ENCODE measurements around the gene TNFSF12.

DNA sequence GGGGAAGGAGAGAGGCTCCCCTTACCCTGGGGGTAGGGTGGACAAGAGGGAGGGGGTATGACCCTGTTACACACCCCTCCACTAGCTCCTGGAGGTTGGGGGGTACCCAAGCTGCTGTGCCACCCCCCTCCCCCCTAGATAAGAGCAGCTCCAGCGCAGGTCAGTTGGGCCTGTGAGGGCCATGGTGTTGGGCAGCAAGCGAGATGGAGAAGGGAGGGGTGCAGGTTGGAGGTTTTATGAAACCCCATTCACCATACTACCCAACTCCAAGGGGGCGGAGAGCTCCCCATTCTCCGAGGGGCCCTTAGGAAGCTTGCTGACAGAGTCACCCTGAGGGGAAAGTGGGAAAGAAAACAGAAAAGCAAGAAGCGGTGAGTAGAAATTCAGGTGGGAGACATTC lies 42.7 kb downstream of the TNFSF12 start:
- TF ChIP-seq, protein P1, sequence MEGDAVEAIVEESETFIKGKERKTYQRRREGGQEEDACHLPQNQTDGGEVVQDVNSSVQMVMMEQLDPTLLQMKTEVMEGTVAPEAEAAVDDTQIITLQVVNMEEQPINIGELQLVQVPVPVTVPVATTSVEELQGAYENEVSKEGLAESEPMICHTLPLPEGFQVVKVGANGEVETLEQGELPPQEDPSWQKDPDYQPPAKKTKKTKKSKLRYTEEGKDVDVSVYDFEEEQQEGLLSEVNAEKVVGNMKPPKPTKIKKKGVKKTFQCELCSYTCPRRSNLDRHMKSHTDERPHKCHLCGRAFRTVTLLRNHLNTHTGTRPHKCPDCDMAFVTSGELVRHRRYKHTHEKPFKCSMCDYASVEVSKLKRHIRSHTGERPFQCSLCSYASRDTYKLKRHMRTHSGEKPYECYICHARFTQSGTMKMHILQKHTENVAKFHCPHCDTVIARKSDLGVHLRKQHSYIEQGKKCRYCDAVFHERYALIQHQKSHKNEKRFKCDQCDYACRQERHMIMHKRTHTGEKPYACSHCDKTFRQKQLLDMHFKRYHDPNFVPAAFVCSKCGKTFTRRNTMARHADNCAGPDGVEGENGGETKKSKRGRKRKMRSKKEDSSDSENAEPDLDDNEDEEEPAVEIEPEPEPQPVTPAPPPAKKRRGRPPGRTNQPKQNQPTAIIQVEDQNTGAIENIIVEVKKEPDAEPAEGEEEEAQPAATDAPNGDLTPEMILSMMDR (IDR thresholded peaks at IDR 0.05; ENCODE audit: low read length), result no peak
- TF ChIP-seq EZH2 (optimal IDR thresholded peaks at IDR 0.05; ENCODE audit: low read depth, low read length) (no peak), EZH2phosphoT487 (IDR thresholded peaks at IDR 0.05; ENCODE audit: low read length) (no peak)
